ENCODE data around the gene NCKAP5. TPM values are rescaled to one million over a fixed set of nuclear protein-coding genes. Genes with fewer than 3 reads are reported as not detected.
"Not testable (repeated sequence)": the region's sequence is repeated elsewhere in the genome, so short reads cannot be mapped to it uniquely, and the experiment has no call there.

The NCKAP5 gene
- total RNA-seq, 3 donors from 2014 or later = 1.9 to 6.3 (median 2.3) TPM

DNA sequence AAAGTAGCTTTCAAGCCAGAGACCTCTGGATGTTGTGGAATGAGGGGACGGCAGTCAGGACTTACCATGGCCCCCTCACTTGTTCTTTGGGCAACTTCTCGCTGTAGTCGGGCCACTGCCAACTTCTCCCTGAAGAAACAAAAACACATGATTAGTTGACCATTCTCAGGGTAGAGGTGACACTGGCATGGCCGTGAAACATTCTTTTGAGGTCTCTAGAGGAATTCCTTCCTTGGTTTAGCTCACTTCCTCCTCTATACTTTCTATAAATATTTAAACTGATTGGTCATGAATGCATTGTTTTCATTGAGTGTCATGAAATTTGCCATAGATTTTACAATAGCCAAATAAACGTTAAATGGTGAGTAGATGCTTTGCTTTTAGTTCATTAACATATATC is 354.6 kb downstream of the NCKAP5 start:
- no peaks in the 10 kb centered on the region for H3K9me3 ChIP-seq
- no peak for DNase-seq
- no peaks in the 10 kb centered on the region for H3K36me3 ChIP-seq (ENCODE audit: low read depth)
- no peak overlapping the region for H3K4me3 ChIP-seq
- H3K4me1 ChIP-seq (ENCODE audit: low read depth) = no peaks in the 10 kb centered on the region
- intact Hi-C loops (cut with DNase I, micrococcal nuclease) = no loop called here
- ATAC-seq = no peak
- TF ChIP-seq, protein P1, sequence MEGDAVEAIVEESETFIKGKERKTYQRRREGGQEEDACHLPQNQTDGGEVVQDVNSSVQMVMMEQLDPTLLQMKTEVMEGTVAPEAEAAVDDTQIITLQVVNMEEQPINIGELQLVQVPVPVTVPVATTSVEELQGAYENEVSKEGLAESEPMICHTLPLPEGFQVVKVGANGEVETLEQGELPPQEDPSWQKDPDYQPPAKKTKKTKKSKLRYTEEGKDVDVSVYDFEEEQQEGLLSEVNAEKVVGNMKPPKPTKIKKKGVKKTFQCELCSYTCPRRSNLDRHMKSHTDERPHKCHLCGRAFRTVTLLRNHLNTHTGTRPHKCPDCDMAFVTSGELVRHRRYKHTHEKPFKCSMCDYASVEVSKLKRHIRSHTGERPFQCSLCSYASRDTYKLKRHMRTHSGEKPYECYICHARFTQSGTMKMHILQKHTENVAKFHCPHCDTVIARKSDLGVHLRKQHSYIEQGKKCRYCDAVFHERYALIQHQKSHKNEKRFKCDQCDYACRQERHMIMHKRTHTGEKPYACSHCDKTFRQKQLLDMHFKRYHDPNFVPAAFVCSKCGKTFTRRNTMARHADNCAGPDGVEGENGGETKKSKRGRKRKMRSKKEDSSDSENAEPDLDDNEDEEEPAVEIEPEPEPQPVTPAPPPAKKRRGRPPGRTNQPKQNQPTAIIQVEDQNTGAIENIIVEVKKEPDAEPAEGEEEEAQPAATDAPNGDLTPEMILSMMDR (IDR thresholded peaks at IDR 0.05) = no peak

DNA sequence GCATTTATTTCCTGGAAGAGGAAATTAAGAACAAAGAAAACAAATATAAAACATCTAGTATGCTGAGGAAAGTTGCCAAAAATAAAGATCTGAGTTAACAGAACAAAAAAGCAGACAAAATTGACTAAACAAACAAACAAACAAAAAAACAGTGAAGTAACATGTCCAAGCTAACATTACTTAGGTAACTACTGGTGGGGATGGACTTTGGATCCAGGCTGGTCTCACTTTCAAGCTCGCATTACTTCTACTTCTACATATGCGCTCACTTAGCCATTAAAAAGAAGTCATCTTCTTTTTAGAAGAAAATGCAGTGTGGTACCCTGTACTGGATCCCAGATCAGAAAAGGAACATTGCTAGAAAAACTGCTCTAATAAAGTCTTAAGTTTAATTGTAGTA is 358.9 kb downstream of the NCKAP5 start:
- no peak overlapping the region for H3K4me3 ChIP-seq
- H3K36me3 ChIP-seq (ENCODE audit: low read depth) = no peaks in the 10 kb centered on the region
- peaks cover 11% of the 10 kb centered on the region for H3K9me3 ChIP-seq
- TF ChIP-seq, protein P1 (IDR thresholded peaks at IDR 0.05) = no peak
- ATAC-seq (no peak), DNase-seq (no peak)
- intact Hi-C loops (cut with DNase I, micrococcal nuclease) = no loop called here
- no peaks in the 10 kb centered on the region for H3K4me1 ChIP-seq (ENCODE audit: low read depth)

DNA sequence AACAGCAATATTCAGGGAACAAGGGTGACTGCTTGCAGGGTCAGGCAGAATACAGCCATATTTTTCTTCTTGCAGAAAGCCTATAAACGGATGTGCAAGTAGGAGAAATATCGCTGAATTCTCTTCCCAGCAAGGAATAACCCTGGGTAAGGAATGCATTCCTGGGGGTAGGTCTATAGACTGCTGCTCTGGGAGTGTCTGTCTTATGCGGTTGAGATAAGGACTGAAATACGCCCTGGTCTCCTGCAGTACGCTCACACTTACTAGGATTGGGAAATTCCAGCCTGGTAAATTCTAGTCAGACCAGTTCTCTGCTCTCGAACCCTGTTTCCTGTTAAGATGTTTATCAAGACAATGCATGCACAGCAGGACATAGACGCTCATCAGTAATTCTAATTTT is 361.6 kb downstream of the NCKAP5 start:
- H3K4me1 ChIP-seq (ENCODE audit: low read depth); H3K36me3 ChIP-seq (ENCODE audit: low read depth); intact Hi-C loops (cut with DNase I, micrococcal nuclease); DNase-seq; H3K4me3 ChIP-seq; ATAC-seq: not testable (repeated sequence)
- peaks cover 11% of the 10 kb centered on the region for H3K9me3 ChIP-seq

DNA sequence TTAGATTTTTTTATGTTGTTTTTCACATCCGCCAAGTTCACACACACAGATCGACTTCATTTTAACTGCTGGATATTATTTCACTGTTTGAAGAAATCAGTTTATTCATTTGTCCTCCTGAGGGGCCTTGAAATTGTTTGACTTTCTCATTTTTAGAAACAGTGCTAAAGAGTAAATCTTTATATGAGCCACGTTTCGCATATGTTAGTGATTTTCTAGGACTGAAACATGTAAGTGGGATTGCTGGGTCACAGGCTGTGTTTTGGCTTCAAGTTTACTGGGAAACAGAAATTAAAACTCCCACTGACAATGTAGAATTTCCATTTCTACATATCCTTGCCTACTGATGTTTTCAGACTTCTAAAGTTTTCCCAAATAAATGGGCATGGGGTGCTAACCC is 363.8 kb downstream of the NCKAP5 start:
- Histone ChIP-seq H3K36me3 (ENCODE audit: low read depth) (no peaks in the 10 kb centered on the region), H3K4me1 (ENCODE audit: low read depth) (no peaks in the 10 kb centered on the region), H3K4me3 (no peak overlapping the region), H3K9me3 (peaks cover 11% of the 10 kb centered on the region)
- TF ChIP-seq, protein P1 (IDR thresholded peaks at IDR 0.05) = no peak
- DNase-seq (no peak), ATAC-seq (no peak)
- intact Hi-C loops (cut with DNase I, micrococcal nuclease) = no loop called here

DNA sequence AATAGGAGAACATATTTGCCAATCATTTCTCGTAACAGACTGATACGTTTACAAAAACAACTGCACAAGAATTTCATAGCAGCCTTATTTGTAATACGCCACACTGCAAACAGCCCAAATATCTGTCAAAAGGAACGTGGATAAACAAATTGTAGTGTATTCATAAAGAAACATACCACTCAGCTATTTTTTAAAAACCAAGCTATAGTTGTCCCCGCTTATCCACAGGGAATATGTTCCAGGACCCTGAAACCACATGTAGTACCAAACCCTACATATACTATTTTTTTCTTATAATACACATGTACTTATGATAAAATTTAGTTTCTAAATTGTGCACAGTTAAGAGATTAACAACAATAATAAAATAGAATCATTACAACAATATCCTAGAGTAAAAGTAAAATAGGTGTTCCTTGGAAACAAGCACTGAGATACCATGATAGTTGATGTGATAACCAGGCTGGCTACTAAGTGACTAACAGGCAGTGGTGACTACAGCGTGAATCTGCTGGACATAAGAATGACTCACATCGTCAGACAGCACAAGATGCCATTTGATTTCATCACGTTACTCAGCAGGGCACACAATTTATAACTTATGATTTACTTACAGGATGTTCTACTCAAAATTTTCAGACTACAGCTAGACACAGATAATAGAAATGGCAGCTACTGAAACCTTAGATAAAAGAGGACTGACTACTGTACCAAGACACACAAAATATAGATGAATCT is 367.4 kb downstream of the NCKAP5 start:
- ATAC-seq (peak; percentile 25), DNase-seq (no peak)
- intact Hi-C loops (cut with DNase I, micrococcal nuclease) = no loop called here
- Histone ChIP-seq H3K36me3 (ENCODE audit: low read depth) (no peaks in the 10 kb centered on the region), H3K4me1 (ENCODE audit: low read depth) (no peaks in the 10 kb centered on the region), H3K9me3 (no peaks in the 10 kb centered on the region), H3K4me3 (no peak overlapping the region)
- TF ChIP-seq, protein P1 (IDR thresholded peaks at IDR 0.05) = no peak

DNA sequence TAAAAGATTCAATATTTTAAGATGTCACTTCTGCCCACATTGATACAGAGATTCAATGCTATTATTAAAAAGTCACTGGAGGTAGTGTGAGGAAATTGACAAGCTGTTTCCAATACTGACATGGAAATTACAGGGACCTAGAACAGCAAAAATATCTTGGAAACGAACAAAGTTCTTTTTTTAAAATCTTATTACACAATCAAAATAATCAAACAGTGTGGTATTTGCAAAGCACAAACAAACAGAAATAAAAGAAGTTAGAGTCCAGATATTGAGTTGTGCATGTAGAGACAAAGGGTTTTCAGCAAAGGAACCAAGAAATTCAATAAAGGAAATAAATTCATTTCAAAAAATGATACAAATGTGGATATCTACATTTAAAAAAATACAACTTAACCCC is 369.6 kb downstream of the NCKAP5 start:
- ATAC-seq (no peak), DNase-seq (no peak)
- Histone ChIP-seq H3K36me3 (ENCODE audit: low read depth) (no peaks in the 10 kb centered on the region), H3K4me3 (no peak overlapping the region), H3K4me1 (ENCODE audit: low read depth) (no peaks in the 10 kb centered on the region), H3K9me3 (no peaks in the 10 kb centered on the region)
- TF ChIP-seq, protein P1 (IDR thresholded peaks at IDR 0.05) = no peak
- intact Hi-C loops (cut with DNase I, micrococcal nuclease) = no loop called here
